PC-3 (cell line): Measurements from ENCODE around the gene SLC35D2. TPM values are rescaled to one million over a fixed set of nuclear protein-coding genes. Genes with fewer than 3 reads are reported as not detected.
A peak's percentile ranks its signal among the peaks of the same experiment; 100 is the strongest.

ENCODE experiments used
- ATAC-seq: fragments of 200-7000 bp; cut with Tn5 transposase; 2 replicates; pipeline ENCODE4 v1.9.1; 2020; ENCODE audit warnings: mild to moderate bottlenecking, moderate library complexity
- BruUV-seq: library from RNA; stranded (reverse); fragments of 400-500 nt; replicated peaks from 2 replicates; lab custom pipeline; 2021; lab: Mats Ljungman, UMichigan
- CTCF ChIA-PET: fragments of 300-600 bp; sonication (Branson Sonifier 250); formaldehyde crosslinking; loops from one replicate; lab custom pipeline; 2022; ENCODE audit warnings: antibody characterized with exemption; lab: Charles Lee
- POLR2A ChIA-PET: fragments of 300-600 bp; sonication (Branson Sonifier 250); formaldehyde crosslinking; loops from one replicate; lab custom pipeline; 2022; ENCODE audit warnings: antibody characterized with exemption; ENCODE audit not compliant: unreplicated experiment; lab: Charles Lee
- DNase-seq: peaks from one replicate; pipeline ENCODE4 v3.0.0-alpha.2; 2015
- H2AFZ ChIP-seq: fragments of 300-600 bp; sonication (generic); 2 replicates; pipeline ENCODE4 v1.6.0; 2016; ENCODE audit warnings: antibody characterized with exemption, low read length
- H3F3A ChIP-seq: fragments of 300-600 bp; sonication (generic); one replicate; pipeline ENCODE4 v1.6.0; 2017; ENCODE audit warnings: antibody characterized with exemption, low read length, control low read depth, mild to moderate bottlenecking; ENCODE audit not compliant: unreplicated experiment
- H3K27ac ChIP-seq: fragments of 300-600 bp; sonication (generic); 2 replicates; pipeline ENCODE4 v1.5.1; 2016; ENCODE audit warnings: mild to moderate bottlenecking, low read length
- H3K27me3 ChIP-seq: fragments of 300-600 bp; sonication (generic); 2 replicates; pipeline ENCODE4 v1.6.1; 2016; ENCODE audit warnings: low read length, mixed read lengths
- H3K36me3 ChIP-seq: fragments of 300-600 bp; sonication (generic); 2 replicates; pipeline ENCODE4 v1.6.1; 2016; ENCODE audit warnings: low read depth, mixed run types, low read length, mixed read lengths
- H3K4me1 ChIP-seq: fragments of 300-600 bp; sonication (generic); 2 replicates; pipeline ENCODE4 v1.5.1; 2016; ENCODE audit warnings: low read length; ENCODE audit not compliant: insufficient read depth
- H3K4me2 ChIP-seq: fragments of 300-600 bp; sonication (generic); 2 replicates; pipeline ENCODE4 v1.6.0; 2016; ENCODE audit warnings: low read length
- H3K4me3 ChIP-seq: fragments of 300-600 bp; sonication (generic); 2 replicates; pipeline ENCODE4 v1.5.1; 2016; ENCODE audit warnings: mild to moderate bottlenecking, low read length, mixed read lengths
- H3K79me2 ChIP-seq: fragments of 300-600 bp; sonication (generic); 2 replicates; pipeline ENCODE4 v1.6.1; 2017; ENCODE audit warnings: low read length, mixed read lengths
- H3K9ac ChIP-seq: fragments of 300-600 bp; sonication (generic); 2 replicates; pipeline ENCODE4 v1.6.0; 2016; ENCODE audit warnings: mild to moderate bottlenecking, low read length
- H3K9me2 ChIP-seq: fragments of 300-600 bp; sonication (generic); replicated peaks from 2 replicates; pipeline ENCODE4 v1.6.1; 2016; ENCODE audit warnings: mixed run types, low read length, mixed read lengths
- H3K9me3 ChIP-seq: fragments of 300-600 bp; sonication (generic); 2 replicates; pipeline ENCODE4 v1.6.1; 2016; ENCODE audit warnings: low read length, mixed read lengths
- H4K20me1 ChIP-seq: fragments of 300-600 bp; sonication (generic); 2 replicates; pipeline ENCODE4 v1.6.1; 2016; ENCODE audit warnings: low read length, mixed read lengths
- CTCF ChIP-seq: fragments of 300-600 bp; sonication (generic); conservative IDR thresholded peaks from 2 replicates; pipeline ENCODE4 v1.5.1; 2017; ENCODE audit warnings: antibody characterized with exemption, low read depth, mild to moderate bottlenecking, low read length
- EZH2 ChIP-seq: fragments of 300-600 bp; sonication (generic); IDR thresholded peaks from one replicate; pipeline ENCODE4 v1.6.1; 2017; ENCODE audit warnings: antibody characterized with exemption, mild to moderate bottlenecking, low read length; ENCODE audit not compliant: unreplicated experiment
- EZH2phosphoT487 ChIP-seq: fragments of 300-600 bp; sonication (generic); IDR thresholded peaks from 2 replicates; pipeline ENCODE4 v1.6.1; 2018; ENCODE audit warnings: mild to moderate bottlenecking, antibody characterized with exemption, low read length, borderline replicate concordance
- intact Hi-C: fragments of 100-400 bp; cut with micrococcal nuclease; formaldehyde crosslinking; loops from 2 replicates; pipeline ENCODE4 v1.9.0; 2023
- total RNA-seq: library from RNA; depleted of rRNA; stranded (reverse); fragments of >200 nt; gene quantifications from 2 replicates; pipeline ENCODE4 v1.2.3, GENCODE V29; 2014

SLC35D2 gene
- total RNA-seq, 1 experiment from 2014 or later, result 21.5 TPM

GRCh38 chr9:96386157-96386556 is 2.6 kb upstream of the SLC35D2 start:
- DNase-seq (no peak), ATAC-seq (no peak)
- Histone ChIP-seq H3K9me2 (no peaks in the 10 kb centered on the region), H3K9me3 (no peaks in the 10 kb centered on the region), H3K9ac (no peak overlapping the region), H4K20me1 (no peaks in the 10 kb centered on the region), H3K27me3 (no peaks in the 10 kb centered on the region), H2AFZ (no peak overlapping the region), H3F3A (peaks cover 4% of the 10 kb centered on the region), H3K79me2 (peaks cover 19% of the 10 kb centered on the region), H3K27ac (no peak overlapping the region), H3K4me3 (no peak overlapping the region), H3K4me2 (no peak overlapping the region), H3K4me1 (peaks cover 10% of the 10 kb centered on the region), H3K36me3 (peaks cover 16% of the 10 kb centered on the region)
- CTCF ChIA-PET, result no interaction called here
- BruUV-seq, result no TSS peak
- POLR2A ChIA-PET, result no interaction called here
- intact Hi-C loops, result no loop called here
- TF ChIP-seq EZH2 (no peak), CTCF (no peak), EZH2phosphoT487 (no peak)

GRCh38 chr9:96382839-96383164 is 709 bp downstream of the SLC35D2 start:
- CTCF ChIA-PET, result no interaction called here
- H3K4me1 ChIP-seq, result peaks cover 15% of the 10 kb centered on the region

More at GRCh38 chr9:96382839-96383164, 709 bp downstream of the SLC35D2 start:
- no peak for DNase-seq
- Histone ChIP-seq H3K79me2 (peaks cover 36% of the 10 kb centered on the region), H3F3A (peaks cover 7% of the 10 kb centered on the region), H3K9me2 (no peaks in the 10 kb centered on the region), H3K9ac (peak overlapping the region; percentile 63), H3K4me2 (peak overlapping the region; percentile 91), H3K4me3 (peak overlapping the region; percentile 83), H3K9me3 (no peaks in the 10 kb centered on the region), H2AFZ (peak overlapping the region; percentile 89), H4K20me1 (no peaks in the 10 kb centered on the region), H3K27me3 (no peaks in the 10 kb centered on the region), H3K27ac (no peak overlapping the region), H3K36me3 (peaks cover 12% of the 10 kb centered on the region)
- intact Hi-C loops, result loop anchor here (5.0 kb wide), 2 partner anchors 34 to 46 kb away; partner anchors contain the start of gene ZNF367
- no peak for TF ChIP-seq CTCF
- no peak for TF ChIP-seq EZH2phosphoT487
- TF ChIP-seq EZH2, result no peak
- ATAC-seq, result no peak
- POLR2A ChIA-PET, result no interaction called here
- BruUV-seq, result TSS peak; percentile 81
